Adipocyte (in vitro differentiated cells): Measurements from ENCODE around the gene ART5.

Experiments
- DNase-seq: peaks from one replicate; pipeline ENCODE4 v3.0.0-alpha.2; 2015; ENCODE audit warnings: low read depth
- H3K27me3 ChIP-seq: replicated peaks from 2 replicates; pipeline ENCODE4 v1.7.0; 2013; ENCODE audit warnings: mild to moderate bottlenecking, low read length, moderate library complexity; ENCODE audit not compliant: control insufficient read depth, insufficient read depth
- H3K36me3 ChIP-seq: 2 replicates; pipeline ENCODE4 v1.7.0; 2013; ENCODE audit warnings: low read length, mild to moderate bottlenecking, moderate library complexity; ENCODE audit not compliant: control insufficient read depth, insufficient read depth, severe bottlenecking
- H3K4me1 ChIP-seq: 2 replicates; pipeline ENCODE4 v1.7.0; 2013; ENCODE audit warnings: mild to moderate bottlenecking, low read length, moderate library complexity; ENCODE audit not compliant: control insufficient read depth, insufficient read depth
- H3K4me3 ChIP-seq: 2 replicates; pipeline ENCODE4 v1.7.0; 2013; ENCODE audit warnings: mild to moderate bottlenecking, low read length, moderate library complexity
- H3K9ac ChIP-seq: 2 replicates; pipeline ENCODE4 v1.7.0; 2013; ENCODE audit warnings: mild to moderate bottlenecking, low read length, moderate library complexity
- H3K9me3 ChIP-seq: 2 replicates; pipeline ENCODE4 v1.7.0; 2013; ENCODE audit warnings: mild to moderate bottlenecking, low read length, moderate library complexity; ENCODE audit not compliant: control insufficient read depth

ART5 gene

GRCh38 chr11:3616721-3617460 lies 24.9 kb downstream of the ART5 start:
- Histone ChIP-seq H3K4me1 (no peaks in the 10 kb centered on the region), H3K36me3 (no peaks in the 10 kb centered on the region), H3K9ac (no peak overlapping the region), H3K9me3 (peaks cover 4% of the 10 kb centered on the region), H3K27me3 (peaks cover 2% of the 10 kb centered on the region), H3K4me3 (no peak overlapping the region)
- DNase-seq = no peak

- no peak for DNase-seq
- H3K9me3 ChIP-seq = peaks cover 5% of the 10 kb centered on the region
- no peaks in the 10 kb centered on the region for H3K4me1 ChIP-seq
- H3K9ac ChIP-seq = no peak overlapping the region
- H3K36me3 ChIP-seq = no peaks in the 10 kb centered on the region
- H3K4me3 ChIP-seq = no peak overlapping the region
- no peaks in the 10 kb centered on the region for H3K27me3 ChIP-seq
Observed at GRCh38 chr11:3615998-3616397, 25.8 kb downstream of the ART5 start.

- H3K36me3 ChIP-seq = no peaks in the 10 kb centered on the region
- H3K9me3 ChIP-seq = peaks cover 5% of the 10 kb centered on the region
- no peaks in the 10 kb centered on the region for H3K27me3 ChIP-seq
- H3K9ac ChIP-seq = no peak overlapping the region
- no peaks in the 10 kb centered on the region for H3K4me1 ChIP-seq
- DNase-seq = no peak
- no peak overlapping the region for H3K4me3 ChIP-seq
Observed at GRCh38 chr11:3614742-3615171, 27.0 kb downstream of the ART5 start.

GRCh38 chr11:3613998-3614741 lies 27.6 kb downstream of the ART5 start:
- H3K4me3 ChIP-seq = no peak overlapping the region
- no peaks in the 10 kb centered on the region for H3K36me3 ChIP-seq
- no peak for DNase-seq
- H3K9me3 ChIP-seq = peaks cover 5% of the 10 kb centered on the region
- H3K9ac ChIP-seq = no peak overlapping the region
- no peaks in the 10 kb centered on the region for H3K4me1 ChIP-seq
- H3K27me3 ChIP-seq = no peaks in the 10 kb centered on the region

GRCh38 chr11:3611976-3612678 lies 29.7 kb downstream of the ART5 start:
- no peaks in the 10 kb centered on the region for H3K4me1 ChIP-seq
- no peak overlapping the region for H3K4me3 ChIP-seq
- H3K27me3 ChIP-seq = no peaks in the 10 kb centered on the region
- H3K9me3 ChIP-seq = peaks cover 5% of the 10 kb centered on the region
- DNase-seq = no peak
- H3K36me3 ChIP-seq = no peaks in the 10 kb centered on the region
- no peak overlapping the region for H3K9ac ChIP-seq

- Histone ChIP-seq H3K36me3 (no peaks in the 10 kb centered on the region), H3K4me3 (no peak overlapping the region), H3K4me1 (no peaks in the 10 kb centered on the region), H3K9ac (no peak overlapping the region), H3K27me3 (no peaks in the 10 kb centered on the region), H3K9me3 (peaks cover 5% of the 10 kb centered on the region)
- DNase-seq = no peak
Observed at GRCh38 chr11:3610846-3611245, 30.9 kb downstream of the ART5 start.

GRCh38 chr11:3609416-3610265 lies 32.2 kb downstream of the ART5 start:
- Histone ChIP-seq H3K9me3 (peaks cover 5% of the 10 kb centered on the region), H3K9ac (no peak overlapping the region), H3K36me3 (no peaks in the 10 kb centered on the region), H3K27me3 (peaks cover 4% of the 10 kb centered on the region), H3K4me3 (no peak overlapping the region), H3K4me1 (no peaks in the 10 kb centered on the region)
- peak; percentile 75 for DNase-seq

- Histone ChIP-seq H3K9me3 (no peaks in the 10 kb centered on the region), H3K36me3 (no peaks in the 10 kb centered on the region), H3K9ac (no peak overlapping the region), H3K27me3 (peaks cover 4% of the 10 kb centered on the region), H3K4me3 (no peak overlapping the region), H3K4me1 (no peaks in the 10 kb centered on the region)
- no peak for DNase-seq
Observed at GRCh38 chr11:3605771-3606203, 36.0 kb downstream of the ART5 start.

GRCh38 chr11:3605283-3605662 lies 36.5 kb downstream of the ART5 start:
- Histone ChIP-seq H3K27me3 (peaks cover 4% of the 10 kb centered on the region), H3K36me3 (no peaks in the 10 kb centered on the region), H3K4me3 (no peak overlapping the region), H3K9me3 (no peaks in the 10 kb centered on the region), H3K4me1 (no peaks in the 10 kb centered on the region), H3K9ac (no peak overlapping the region)
- no peak for DNase-seq

- DNase-seq = no peak
- Histone ChIP-seq H3K27me3 (peaks cover 4% of the 10 kb centered on the region), H3K36me3 (no peaks in the 10 kb centered on the region), H3K4me3 (no peak overlapping the region), H3K9me3 (no peaks in the 10 kb centered on the region), H3K9ac (no peak overlapping the region), H3K4me1 (no peaks in the 10 kb centered on the region)
Observed at GRCh38 chr11:3604167-3604566, 37.6 kb downstream of the ART5 start.
